ENCODE results near the gene DLK1.

Gene DLK1

DNA sequence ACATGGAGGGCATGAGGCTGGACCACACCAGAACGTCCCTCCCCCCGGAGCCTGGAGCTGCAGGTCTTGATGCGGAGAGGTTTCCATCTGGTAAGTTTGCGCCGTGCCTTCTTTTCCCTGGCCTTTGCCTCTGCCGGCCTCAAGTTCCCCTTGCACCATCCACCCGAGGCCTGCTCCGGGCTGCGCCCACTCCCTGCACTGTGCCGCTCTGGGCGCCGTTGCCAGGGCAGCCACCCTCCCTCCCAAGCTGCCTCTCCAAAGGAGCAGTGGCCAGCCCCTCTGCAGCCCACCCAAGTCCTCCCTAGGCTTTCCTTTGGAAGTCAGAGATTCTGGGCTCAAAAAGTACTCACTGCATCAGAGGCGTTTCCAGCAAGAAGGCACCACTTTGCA, 53.0 kb downstream of the DLK1 start:
- DNase-seq: no peak

GRCh38 chr14:100780246-100780645, 53.6 kb downstream of the DLK1 start:
- no peak for DNase-seq

- no peak for DNase-seq
Observed at GRCh38 chr14:100780646-100781355, 54.1 kb downstream of the DLK1 start.

DNA sequence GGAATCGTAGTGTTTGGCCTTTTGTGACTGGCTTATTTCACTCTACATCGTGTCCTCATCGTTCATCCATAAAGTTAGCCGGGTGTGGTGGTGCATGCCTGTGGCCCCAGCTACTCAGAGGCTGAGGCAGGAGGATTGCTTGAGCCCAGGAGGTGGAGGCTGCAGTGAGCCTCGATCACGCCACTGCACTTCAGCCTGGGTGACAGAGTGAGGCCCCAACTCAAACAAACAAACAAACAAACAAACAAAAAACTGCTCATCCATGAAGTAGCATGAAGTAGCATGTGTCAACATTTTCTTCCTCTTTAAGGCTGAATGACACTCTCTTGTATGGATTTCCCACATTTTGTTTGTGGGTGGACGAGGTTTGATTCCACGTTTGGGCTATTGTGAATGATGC, 55.3 kb downstream of the DLK1 start:
- no peak for DNase-seq

DNA sequence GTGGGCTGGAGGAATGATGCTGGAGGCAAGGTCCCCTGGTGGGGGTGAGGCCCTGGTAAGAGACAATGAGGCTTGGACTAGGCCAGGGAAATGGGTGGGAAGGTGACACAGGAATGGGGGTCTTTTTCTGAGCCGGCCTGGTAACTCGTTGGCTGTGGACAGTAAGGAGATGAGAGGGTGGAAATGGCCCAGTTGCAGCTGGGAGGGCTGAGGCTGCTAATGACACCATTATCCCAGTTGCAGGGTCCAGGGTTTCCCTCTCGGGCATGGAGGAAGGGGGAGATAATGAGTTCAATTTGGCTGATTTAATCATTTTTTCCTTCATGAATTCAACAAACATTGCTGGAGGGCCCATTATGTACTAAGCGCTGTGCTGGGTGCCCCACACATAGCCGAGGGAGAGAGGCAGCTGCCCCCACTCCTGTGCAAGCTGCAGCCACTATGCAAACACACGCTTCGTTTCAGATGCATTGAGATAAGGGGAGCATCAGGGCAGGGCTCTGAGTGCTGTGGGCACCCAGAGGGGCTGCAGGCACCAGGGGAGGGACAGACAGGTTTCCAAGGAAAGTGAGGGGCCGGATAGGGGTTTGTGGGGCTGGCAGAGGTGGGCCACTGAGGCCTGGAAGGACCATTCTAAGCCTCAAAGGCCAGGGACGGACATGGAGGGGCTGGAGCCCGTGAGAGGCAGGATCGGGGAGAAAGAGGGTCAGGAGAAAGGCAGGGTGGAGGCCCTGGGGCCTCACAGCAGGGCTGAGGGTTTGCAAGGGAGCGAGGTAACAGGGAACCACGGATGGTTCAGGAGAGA, 56.0 kb downstream of the DLK1 start:
- no peak for DNase-seq

- no peak for DNase-seq
Observed at GRCh38 chr14:100783630-100784370, 57.1 kb downstream of the DLK1 start.

GRCh38 chr14:100784523-100785337, 58.0 kb downstream of the DLK1 start:
- no peak for DNase-seq

GRCh38 chr14:100785338-100785615, 58.6 kb downstream of the DLK1 start:
- no peak for DNase-seq

DNA sequence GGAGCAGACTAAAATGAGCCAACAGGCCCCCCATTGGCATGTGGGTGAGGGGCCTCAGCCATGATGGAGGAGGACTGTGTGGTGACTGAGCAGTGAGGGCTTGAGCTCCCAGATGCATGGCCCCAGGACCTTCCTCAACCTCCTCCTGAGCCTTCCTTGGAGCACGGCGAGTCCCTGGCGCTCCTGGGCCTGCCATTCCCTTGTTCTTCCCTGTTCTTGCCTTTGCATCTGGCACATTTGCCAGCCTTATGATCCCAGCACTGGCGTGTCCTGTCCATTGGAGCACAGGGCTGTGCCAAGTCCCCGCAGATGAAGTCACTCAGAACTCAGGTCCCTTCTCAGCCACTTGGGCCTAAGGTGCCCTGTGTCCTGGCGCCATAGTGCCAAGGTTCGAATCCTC, 58.9 kb downstream of the DLK1 start:
- no peak for DNase-seq

DNA sequence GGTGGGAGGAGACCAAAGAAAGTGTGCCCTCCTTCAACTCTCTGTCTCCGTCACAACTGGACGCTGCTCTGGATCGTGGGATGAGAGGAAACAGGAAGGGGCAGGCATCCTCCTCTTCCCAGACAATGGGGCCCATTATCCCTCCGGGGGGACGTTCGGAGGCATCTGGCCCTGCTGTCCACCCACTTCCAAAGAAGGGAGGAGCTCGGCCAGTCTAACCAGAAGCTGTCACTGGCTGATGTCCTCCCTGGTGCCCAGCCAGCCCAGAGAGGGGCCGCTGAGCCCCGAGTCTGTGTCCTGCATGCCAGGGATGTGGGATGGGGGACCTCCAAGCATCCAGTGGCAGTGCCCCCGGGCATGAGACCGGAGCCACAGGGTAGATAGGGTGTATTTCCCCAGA, 59.4 kb downstream of the DLK1 start:
- DNase-seq: no peak

- no peak for DNase-seq
Observed at GRCh38 chr14:100786576-100787219, 60.0 kb downstream of the DLK1 start.

- DNase-seq: no peak
Observed at GRCh38 chr14:100787659-100788058, 61.0 kb downstream of the DLK1 start.

All from hematopoietic multipotent progenitor cell treated with erythropoietin and hydrocortisone succinate and interleukin-3 and kit ligand, for 6 days (in vitro differentiated cells).